B cell (primary cell): ENCODE data around the gene NBEAL2. TPM values are rescaled to one million over a fixed set of nuclear protein-coding genes. Genes with fewer than 3 reads are reported as not detected.

Experiments
- ATAC-seq: fragments of 200-7000 bp; cut with Tn5 transposase; one replicate; pipeline ENCODE4 v1.10.0; 2021; ENCODE audit warnings: low read depth, mild to moderate bottlenecking, moderate number of reproducible peaks, moderate library complexity
- CTCF ChIA-PET: fragments of 350-600 bp; sonication (Branson Sonifier 250); formaldehyde crosslinking; loops from one replicate; lab custom pipeline; 2021; ENCODE audit warnings: antibody characterized with exemption, inconsistent platforms; lab: Charles Lee
- POLR2A ChIA-PET: fragments of 350-600 bp; sonication (Branson Sonifier 250); formaldehyde crosslinking; loops from one replicate; lab custom pipeline; 2021; ENCODE audit warnings: antibody characterized with exemption; lab: Charles Lee
- DNase-seq: peaks from one replicate; pipeline ENCODE4 v3.0.0; 2013
- H2AFZ ChIP-seq: 2 replicates; pipeline ENCODE4 v1.6.1; 2012; ENCODE audit warnings: mild to moderate bottlenecking, low read depth, low read length; ENCODE audit not compliant: insufficient read depth, poor library complexity, severe bottlenecking
- H3K27ac ChIP-seq, 2 donors: 1 replicate in 1 of 2; 2 replicates in 1 of 2; pipeline ENCODE4 v1.5.1; 2012 to 2013; ENCODE audit warnings: low read length in 2 of 2, mild to moderate bottlenecking in 2 of 2, moderate library complexity in 1 of 2
- H3K27me3 ChIP-seq, 4 experiments: fragments of 200-600 bp in 1 of 4; sonication (generic) in 1 of 4; replicated peaks in 1 of 4; 1 replicate in 2 of 4; 2 replicates in 2 of 4; pipeline versions ENCODE4 v1.6.1 to v1.7.0; 2013 to 2016; ENCODE audit warnings: low read length in 3 of 4, mild to moderate bottlenecking in 2 of 4, mixed read lengths in 1 of 4, moderate library complexity in 1 of 4; ENCODE audit not compliant: insufficient read depth in 4 of 4, control insufficient read depth in 3 of 4; ENCODE audit errors: control extremely low read depth in 1 of 4
- H3K36me3 ChIP-seq, 2 experiments: replicated peaks in 1 of 2; 1 replicate in 1 of 2; 2 replicates in 1 of 2; pipeline versions ENCODE4 v1.6.1 to v1.7.1; 2013; ENCODE audit warnings: low read length in 1 of 2; ENCODE audit not compliant: insufficient read depth in 2 of 2, control insufficient read depth in 1 of 2; ENCODE audit errors: control extremely low read depth in 1 of 2, extremely low read depth in 1 of 2
- H3K4me1 ChIP-seq, 2 donors: fragments of 200-600 bp in 1 of 2; sonication (generic) in 1 of 2; 1 replicate in 1 of 2; 2 replicates in 1 of 2; pipeline versions ENCODE4 v1.5.1 to v1.6.1; 2013 to 2017; ENCODE audit warnings: low read length in 2 of 2; ENCODE audit not compliant: control insufficient read depth in 2 of 2, insufficient read depth in 2 of 2
- H3K4me2 ChIP-seq: replicated peaks from 2 replicates; pipeline ENCODE3; 2012; ENCODE audit warnings: mild to moderate bottlenecking, low read depth, low read length; ENCODE audit not compliant: poor library complexity, severe bottlenecking
- H3K4me3 ChIP-seq, 5 experiments: fragments of 200-600 bp in 1 of 5; sonication (generic) in 1 of 5; 1 replicate in 3 of 5; 2 replicates in 2 of 5; pipeline versions ENCODE4 v1.5.1 to v1.7.0; 2011 to 2016; ENCODE audit warnings: low read length in 4 of 5, mild to moderate bottlenecking in 4 of 5, low read depth in 2 of 5, control low read depth in 1 of 5, moderate library complexity in 1 of 5; ENCODE audit not compliant: insufficient read depth in 1 of 5; ENCODE audit errors: control extremely low read depth in 1 of 5, extremely low read depth in 1 of 5
- H3K79me2 ChIP-seq: fragments of 200-600 bp; sonication (generic); one replicate; pipeline ENCODE4 v1.6.0; 2016; ENCODE audit warnings: low read length; ENCODE audit not compliant: control insufficient read depth, insufficient read depth
- H3K9ac ChIP-seq: fragments of 200-600 bp; sonication (generic); 2 replicates; pipeline ENCODE4 v1.6.1; 2017; ENCODE audit warnings: mild to moderate bottlenecking, low read length, moderate library complexity
- H3K9me3 ChIP-seq, 3 donors: one replicate each; pipeline versions ENCODE4 v1.6.1 to v1.7.1; 2013; ENCODE audit warnings: low read length in 2 of 3; ENCODE audit not compliant: control insufficient read depth in 2 of 3, insufficient read depth in 1 of 3; ENCODE audit errors: control extremely low read depth in 1 of 3
- H4K20me1 ChIP-seq: 2 replicates; pipeline ENCODE4 v1.6.0; 2012; ENCODE audit warnings: mild to moderate bottlenecking, low read length; ENCODE audit not compliant: insufficient read depth, control insufficient read depth, poor library complexity, severe bottlenecking
- H3K27ac Mint-ChIP-seq: one replicate; pipeline ENCODE4 v1.8.0; 2021; ENCODE audit warnings: mixed read lengths
- H3K27me3 Mint-ChIP-seq: one replicate; pipeline ENCODE4 v1.8.0; 2021; ENCODE audit warnings: mixed read lengths
- H3K4me1 Mint-ChIP-seq: one replicate; pipeline ENCODE4 v1.8.0; 2021; ENCODE audit warnings: mixed read lengths
- H3K4me3 Mint-ChIP-seq: one replicate; pipeline ENCODE4 v1.8.0; 2021; ENCODE audit warnings: mixed read lengths
- H3K9me3 Mint-ChIP-seq: one replicate; pipeline ENCODE4 v1.8.0; 2022; ENCODE audit warnings: mixed read lengths; ENCODE audit not compliant: insufficient read depth
- CTCF ChIP-seq: fragments of 200-600 bp; IDR thresholded peaks from one replicate; pipeline ENCODE4 v1.8.0; 2022; ENCODE audit warnings: antibody characterized with exemption, mild to moderate bottlenecking
- EZH2 ChIP-seq: IDR thresholded peaks from 2 replicates; pipeline ENCODE4 v1.6.1; 2012; ENCODE audit warnings: borderline replicate concordance, low read depth, mild to moderate bottlenecking, moderate library complexity, low read length; ENCODE audit not compliant: insufficient read depth, poor library complexity, severe bottlenecking
- WGBS: methylation state at CpG from one replicate; pipeline ENCODE4 v1.1.5; 2013; ENCODE audit warnings: missing lambda C conversion rate; ENCODE audit not compliant: insufficient coverage; 5-methylcytosine and 5-hydroxymethylcytosine counted together
- intact Hi-C: fragments of 100-400 bp; cut with micrococcal nuclease; formaldehyde crosslinking; loops from one replicate; pipeline ENCODE4 v1.10.0; 2022
- polyA plus RNA-seq: library from polyadenylated mRNA; depleted of rRNA; stranded (reverse); fragments of >200 nt; gene quantifications from 2 replicates; pipeline ENCODE4 v1.2.3, GENCODE V29; 2012
- total RNA-seq, 2 donors: library from RNA; stranded (reverse); fragments of 120-200 nt in 1 of 2; gene quantifications; 1 replicate in 1 of 2; 2 replicates in 1 of 2; pipeline versions ENCODE4 v1.2.3 to v1.2.4, GENCODE V29; 2013 to 2022

The NBEAL2 gene
- total and polyA plus RNA-seq, 2 donors (not counting 1 experiment from before 2014, with no cell fraction given) = 63.8 to 155 TPM

GRCh38 chr3:46977811-46978195 lies 1.7 kb upstream of the NBEAL2 start:
- Mint-ChIP-seq H3K27ac (peak overlapping the region; percentile 85), H3K27me3 (no peaks in the 10 kb centered on the region), H3K9me3 (no peaks in the 10 kb centered on the region), H3K4me3 (peak overlapping the region; percentile 81), H3K4me1 (peaks cover 65% of the 10 kb centered on the region)
- Histone ChIP-seq H3K4me3 (no peak overlapping the region), H4K20me1 (peaks cover 35% of the 10 kb centered on the region), H3K27me3 (no peaks in the 10 kb centered on the region), H3K79me2 (peaks cover 89% of the 10 kb centered on the region), H3K4me2 (peak overlapping the region; percentile 90), H3K9me3 (no peaks in the 10 kb centered on the region), H3K36me3 (no peaks in the 10 kb centered on the region), H3K9ac (no peak overlapping the region), H2AFZ (no peak overlapping the region), H3K4me1 (peaks cover 61 to 85% of the 10 kb centered on the region in 2 donors), H3K27ac (peak overlapping the region in 1 of 2 donors; percentile 88)
- TF ChIP-seq EZH2 (no peak), CTCF (no peak)
- no peak for DNase-seq
- POLR2A ChIA-PET = interaction anchor here (1.7 kb wide), 1 partner anchor 19 kb away, joined by 4 read pairs; no protein-coding TSS in a partner anchor
- CTCF ChIA-PET = interaction anchor here (1.6 to 3.4 kb wide), 3 partner anchors 21 to 54 kb away, joined by 4 to 21 read pairs (median 5); no protein-coding TSS in a partner anchor
- 100% methylated on average over 3 of the region's 5 CpGs for WGBS
- intact Hi-C loops = loop anchor here (2.0 to 5.0 kb wide), 5 partner anchors 13 to 804 kb away; partner anchors contain the start of genes KIF9, KLHL18, SETD2 and SMARCC1
- no peak for ATAC-seq

GRCh38 chr3:46978381-46978780 lies 1.1 kb upstream of the NBEAL2 start:
- intact Hi-C loops = loop anchor here (2.0 to 5.0 kb wide), 3 partner anchors 14 to 804 kb away; partner anchors contain the start of genes SETD2 and SMARCC1
- Mint-ChIP-seq H3K4me1 (peaks cover 64% of the 10 kb centered on the region), H3K4me3 (peak overlapping the region; percentile 81), H3K27me3 (no peaks in the 10 kb centered on the region), H3K27ac (peak overlapping the region; percentile 85), H3K9me3 (no peaks in the 10 kb centered on the region)
- Histone ChIP-seq H3K79me2 (peaks cover 85% of the 10 kb centered on the region), H3K9me3 (no peaks in the 10 kb centered on the region), H3K4me1 (peaks cover 56 to 79% of the 10 kb centered on the region in 2 donors), H3K27me3 (no peaks in the 10 kb centered on the region), H3K36me3 (no peaks in the 10 kb centered on the region), H2AFZ (no peak overlapping the region), H3K9ac (no peak overlapping the region), H4K20me1 (peaks cover 30% of the 10 kb centered on the region), H3K4me3 (no peak overlapping the region), H3K4me2 (peak overlapping the region; percentile 90), H3K27ac (peak overlapping the region in 1 of 2 donors; percentile 88)
- ATAC-seq (no peak), DNase-seq (no peak)
- ChIA-PET CTCF (interaction anchor here (1.4 to 3.4 kb wide), 4 partner anchors 11 to 55 kb away, joined by 3 to 21 read pairs (median 4); no protein-coding TSS in a partner anchor), POLR2A (interaction anchor here (0.6 to 2.2 kb wide), 5 partner anchors 9 to 133 kb away, joined by 3 to 6 read pairs (median 4); no protein-coding TSS in a partner anchor)
- no peak for TF ChIP-seq EZH2
- TF ChIP-seq CTCF = no peak
- 97% methylated on average over 7 of the region's 9 CpGs for WGBS
